SK-N-SH (cell line): ENCODE measurements around the gene DEPP1.

ENCODE experiments used
- RFX5 ChIP-seq: IDR thresholded peaks from 2 replicates; pipeline ENCODE4 v1.6.1; 2012; ENCODE audit warnings: mild to moderate bottlenecking, improper control_type of control experiment, low read length
- TEAD4 ChIP-seq: IDR thresholded peaks from 2 replicates; pipeline ENCODE4 v1.4.0; 2012; ENCODE audit warnings: mild to moderate bottlenecking, borderline replicate concordance; ENCODE audit not compliant: insufficient read depth

GRCh38 chr10:45003432-45004000, 24.9 kb upstream of the DEPP1 start:
- no peak for TF ChIP-seq TEAD4
- TF ChIP-seq RFX5: no peak
